Fibroblast of the aortic adventitia (primary cell): Measurements from ENCODE around the gene NBEA. TPM values are rescaled to one million over a fixed set of nuclear protein-coding genes. Genes with fewer than 3 reads are reported as not detected.

Experiments used
- DNase-seq: peaks from one replicate; pipeline ENCODE4 v3.0.0-alpha.2; 2010; ENCODE audit warnings: low read depth
- H3K4me3 ChIP-seq: 2 replicates; pipeline ENCODE4 v1.5.1; 2011; ENCODE audit warnings: low read depth, mild to moderate bottlenecking, control low read depth, low read length, moderate library complexity
- total RNA-seq: library from RNA; depleted of rRNA; stranded (reverse); fragments of >200 nt; gene quantifications from 2 replicates; pipeline ENCODE4 v1.2.3, GENCODE V29; 2012; ENCODE audit warnings: low replicate concordance
- TF ChIP-seq, protein P1 (sequence below): IDR thresholded peaks from 2 replicates; pipeline ENCODE4 v1.5.1; 2011; ENCODE audit warnings: mild to moderate bottlenecking, low read length, control low read depth, inconsistent platforms; ENCODE audit not compliant: insufficient read depth

NBEA gene
- total RNA-seq, 1 donor: 6.9 TPM

DNA sequence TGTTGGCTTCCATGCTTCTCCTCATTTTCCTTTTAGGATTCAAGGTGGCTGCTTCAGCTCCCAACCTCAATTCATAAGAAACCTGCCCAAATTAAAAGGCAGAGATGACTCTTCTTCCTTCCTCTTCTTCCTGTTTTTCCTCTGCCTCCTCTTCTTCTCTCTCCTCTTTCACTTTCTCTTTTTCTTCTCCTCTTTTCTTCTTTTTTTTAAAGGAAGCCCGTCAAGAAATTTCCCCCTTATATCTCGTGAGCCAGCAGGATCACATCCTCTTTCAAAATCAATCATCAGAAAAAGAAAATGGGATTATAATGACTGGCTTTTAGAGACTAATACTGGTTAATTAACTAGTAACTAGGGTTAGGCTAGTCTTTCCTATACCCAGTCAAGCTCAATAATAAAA is 220.3 kb downstream of the NBEA start:
- H3K4me3 ChIP-seq: no peak overlapping the region
- no peak for DNase-seq
- TF ChIP-seq, protein P1, sequence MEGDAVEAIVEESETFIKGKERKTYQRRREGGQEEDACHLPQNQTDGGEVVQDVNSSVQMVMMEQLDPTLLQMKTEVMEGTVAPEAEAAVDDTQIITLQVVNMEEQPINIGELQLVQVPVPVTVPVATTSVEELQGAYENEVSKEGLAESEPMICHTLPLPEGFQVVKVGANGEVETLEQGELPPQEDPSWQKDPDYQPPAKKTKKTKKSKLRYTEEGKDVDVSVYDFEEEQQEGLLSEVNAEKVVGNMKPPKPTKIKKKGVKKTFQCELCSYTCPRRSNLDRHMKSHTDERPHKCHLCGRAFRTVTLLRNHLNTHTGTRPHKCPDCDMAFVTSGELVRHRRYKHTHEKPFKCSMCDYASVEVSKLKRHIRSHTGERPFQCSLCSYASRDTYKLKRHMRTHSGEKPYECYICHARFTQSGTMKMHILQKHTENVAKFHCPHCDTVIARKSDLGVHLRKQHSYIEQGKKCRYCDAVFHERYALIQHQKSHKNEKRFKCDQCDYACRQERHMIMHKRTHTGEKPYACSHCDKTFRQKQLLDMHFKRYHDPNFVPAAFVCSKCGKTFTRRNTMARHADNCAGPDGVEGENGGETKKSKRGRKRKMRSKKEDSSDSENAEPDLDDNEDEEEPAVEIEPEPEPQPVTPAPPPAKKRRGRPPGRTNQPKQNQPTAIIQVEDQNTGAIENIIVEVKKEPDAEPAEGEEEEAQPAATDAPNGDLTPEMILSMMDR: no peak

DNA sequence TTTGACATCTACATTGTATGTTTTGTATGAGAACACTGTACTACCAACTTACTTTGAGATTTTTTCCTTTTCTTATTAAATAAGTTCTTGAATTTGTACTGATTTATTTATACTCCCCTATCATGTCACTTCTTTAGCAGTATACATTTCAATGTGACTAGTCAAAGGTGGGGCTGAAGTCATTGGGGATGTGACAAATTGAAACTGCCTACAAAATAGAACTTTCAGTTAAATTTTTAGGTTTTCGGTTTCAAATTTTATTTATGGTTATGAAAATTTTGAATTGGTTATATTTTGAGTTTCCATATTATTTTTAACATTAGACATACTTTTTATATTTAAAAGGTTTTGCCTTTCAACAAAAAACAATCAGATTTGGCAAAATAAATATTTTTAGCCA is 221.6 kb downstream of the NBEA start:
- TF ChIP-seq, protein P1: no peak
- DNase-seq: no peak
- no peak overlapping the region for H3K4me3 ChIP-seq

DNA sequence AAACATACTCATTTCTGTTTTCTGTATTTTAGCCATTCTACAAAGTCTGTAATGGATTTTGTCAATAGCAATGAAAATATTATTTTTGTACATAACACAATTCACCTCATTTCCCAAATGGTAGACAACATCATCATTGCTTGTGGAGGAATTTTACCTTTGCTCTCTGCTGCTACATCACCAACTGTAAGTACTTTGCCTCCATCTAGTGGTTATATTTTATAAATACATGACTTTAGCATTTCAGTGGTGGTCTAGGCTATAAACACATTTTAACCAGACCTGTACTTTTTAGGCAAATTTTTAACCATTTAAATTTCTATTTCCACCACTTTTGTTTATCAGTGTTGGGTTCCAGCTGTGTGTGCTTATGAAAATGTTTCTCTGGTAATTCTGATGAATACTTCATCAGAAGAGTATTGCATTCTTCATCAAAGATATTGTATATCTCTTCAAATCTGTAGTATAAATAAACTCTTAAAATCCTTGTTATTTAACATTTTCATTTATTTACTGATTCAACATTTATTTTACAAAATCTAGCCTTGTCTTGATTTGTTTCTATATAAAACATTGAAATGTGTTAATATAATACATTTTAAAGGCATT is 222.4 kb downstream of the NBEA start:
- peak; percentile 56 for DNase-seq
- TF ChIP-seq, protein P1: peak; percentile 59

DNA sequence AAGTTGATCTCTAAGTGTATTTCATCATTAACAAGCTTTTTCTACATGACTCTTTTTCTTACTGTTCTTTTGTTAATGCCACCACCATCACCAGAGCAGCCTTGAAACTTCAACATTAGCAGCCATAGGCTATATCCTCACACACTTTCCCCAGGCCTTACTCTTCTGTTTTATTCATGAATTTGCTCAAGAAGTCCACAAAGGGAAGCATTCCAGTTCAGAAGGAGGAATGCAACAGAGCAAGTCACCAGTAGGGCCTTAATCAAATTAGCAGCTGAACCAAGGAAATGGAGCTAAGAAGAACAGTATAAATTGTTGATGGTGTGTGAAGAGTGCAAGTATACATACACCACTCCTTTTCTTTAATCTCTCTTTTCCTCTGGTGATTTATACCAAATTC is 223.1 kb downstream of the NBEA start:
- no peak for DNase-seq
- TF ChIP-seq, protein P1: no peak

More for the DNA sequence above, 222.4 kb downstream of the NBEA start:
- no peak overlapping the region for H3K4me3 ChIP-seq

DNA sequence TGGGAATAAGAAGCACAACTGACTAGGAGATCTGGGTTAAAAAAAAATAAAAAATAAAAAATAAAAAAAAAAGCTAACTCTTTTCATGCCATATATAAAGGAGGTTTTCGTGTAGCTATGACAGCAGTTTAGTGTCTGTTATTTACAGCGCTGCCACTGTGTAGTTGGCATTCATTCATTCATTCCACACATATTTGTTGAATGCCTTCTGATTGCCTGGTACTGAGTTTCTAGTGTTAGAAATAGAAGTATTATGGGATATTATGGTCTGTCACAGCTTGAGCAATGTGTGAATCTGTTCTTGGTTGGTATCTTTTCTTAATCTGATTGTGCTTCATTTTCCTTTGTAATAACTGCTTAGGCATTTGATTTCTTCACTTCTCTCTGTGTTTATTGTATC is 237.4 kb downstream of the NBEA start:
- TF ChIP-seq, protein P1: no peak
- H3K4me3 ChIP-seq: no peak overlapping the region
- DNase-seq: peak; percentile 5

More for the DNA sequence above, 223.1 kb downstream of the NBEA start:
- H3K4me3 ChIP-seq: no peak overlapping the region

DNA sequence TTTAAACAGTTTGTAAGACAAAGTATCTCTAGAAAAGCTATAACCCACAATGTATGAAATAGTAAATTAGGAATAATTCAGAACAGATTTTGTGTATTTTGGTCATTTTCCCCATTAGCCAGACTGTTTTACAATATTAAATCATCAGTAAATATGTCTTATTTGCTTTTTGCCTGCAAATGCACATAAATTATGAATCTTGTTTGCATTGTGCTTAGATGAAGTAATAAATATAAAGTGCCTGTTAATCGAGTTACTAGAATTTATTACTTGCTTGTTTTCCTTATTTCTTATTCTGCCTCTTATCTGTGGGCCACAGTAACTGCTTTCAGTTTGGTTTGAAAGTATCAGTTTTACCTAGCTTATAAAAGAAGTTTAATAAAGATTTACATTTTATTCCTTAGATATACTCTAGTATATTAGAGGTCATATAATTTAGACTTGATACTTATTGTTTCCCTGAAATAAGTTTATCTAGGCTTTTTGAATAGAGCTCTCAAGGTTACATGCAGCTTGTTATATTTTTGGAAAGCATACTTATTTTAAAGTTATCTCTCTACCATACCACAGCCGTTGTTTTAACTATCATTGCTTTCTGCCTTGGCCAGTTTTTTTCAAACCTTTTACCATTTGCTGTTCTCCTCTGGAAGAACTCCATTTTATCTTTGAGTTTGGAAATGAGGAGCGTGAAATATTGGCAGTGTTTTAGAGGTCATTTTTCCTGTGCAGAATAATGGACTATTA is 238.0 kb downstream of the NBEA start:
- DNase-seq: no peak

More for the DNA sequence above, 238.0 kb downstream of the NBEA start:
- TF ChIP-seq, protein P1: no peak
- H3K4me3 ChIP-seq: no peak overlapping the region
